Calu3 (cell line): ENCODE measurements around the gene GPRIN1. TPM values are rescaled to one million over a fixed set of nuclear protein-coding genes. Genes with fewer than 3 reads are reported as not detected.

Experiments used
- Bru-seq: library from RNA; stranded (reverse); fragments of 400-500 nt; gene quantifications from one replicate; lab custom pipeline; 2021; lab: Mats Ljungman, UMichigan
- BruChase-seq, 2 experiments: library from RNA; stranded (reverse); fragments of 400-500 nt; gene quantifications; one replicate each; lab custom pipeline; 2021; lab: Mats Ljungman, UMichigan
- BruUV-seq: library from RNA; stranded (reverse); fragments of 400-500 nt; replicated peaks from 2 replicates; lab custom pipeline; 2021; lab: Mats Ljungman, UMichigan
- CTCF ChIA-PET: fragments of 300-600 bp; sonication (Branson Sonifier 250); formaldehyde crosslinking; loops from one replicate; lab custom pipeline; 2022; ENCODE audit warnings: antibody characterized with exemption; lab: Charles Lee
- DNase-seq: peaks from one replicate; pipeline ENCODE4 v3.0.0; 2022
- H3K27ac Mint-ChIP-seq: one replicate; pipeline ENCODE4 v1.8.0; 2022; ENCODE audit warnings: mixed read lengths; ENCODE audit not compliant: unreplicated experiment
- H3K27me3 Mint-ChIP-seq: one replicate; pipeline ENCODE4 v1.8.0; 2022; ENCODE audit warnings: mixed read lengths; ENCODE audit not compliant: unreplicated experiment
- H3K36me3 Mint-ChIP-seq: one replicate; pipeline ENCODE4 v1.8.0; 2022; ENCODE audit warnings: mild to moderate bottlenecking, moderate library complexity, mixed read lengths; ENCODE audit not compliant: insufficient read depth, unreplicated experiment
- H3K4me1 Mint-ChIP-seq: one replicate; pipeline ENCODE4 v1.8.0; 2022; ENCODE audit warnings: mild to moderate bottlenecking, low read depth, mixed read lengths; ENCODE audit not compliant: unreplicated experiment
- H3K4me3 Mint-ChIP-seq: one replicate; pipeline ENCODE4 v1.8.0; 2022; ENCODE audit warnings: mild to moderate bottlenecking, low read depth, moderate library complexity, mixed read lengths; ENCODE audit not compliant: unreplicated experiment
- H3K9me3 Mint-ChIP-seq: one replicate; pipeline ENCODE4 v1.8.0; 2022; ENCODE audit warnings: low read depth, mixed read lengths; ENCODE audit not compliant: unreplicated experiment
- intact Hi-C: fragments of 100-400 bp; cut with micrococcal nuclease; formaldehyde crosslinking; loops from one replicate; pipeline ENCODE4 v1.10.0; 2022; ENCODE audit not compliant: unreplicated experiment
- long read RNA-seq: library from polyadenylated mRNA; stranded (forward); transcript quantifications from one replicate; pipeline ENCODE4 v2.0.0, GENCODE V29; 2022
- total RNA-seq: library from RNA; stranded (reverse); gene quantifications from 2 replicates; pipeline ENCODE4 v1.2.3, GENCODE V29; 2022
- TF ChIP-seq, protein P1 (sequence below): fragments of 200-600 bp; IDR thresholded peaks from one replicate; pipeline ENCODE4 v1.8.0; 2022; ENCODE audit warnings: antibody characterized with exemption; ENCODE audit not compliant: unreplicated experiment

GPRIN1 gene
- total RNA-seq (11.5 and 12.6 TPM in 2 replicates), Bru-seq, nascent RNA (percentile 51 among the genes with signal in this experiment), BruChase-seq, experiment 1, labeled RNA remaining after a 6-hour chase (percentile 54 among the genes with signal in this experiment), BruChase-seq, experiment 2, labeled RNA remaining after a 2-hour chase (percentile 58 among the genes with signal in this experiment)
- long read RNA-seq, full-length matches to known transcripts: 2 of 9 reads
- long read RNA-seq, partial matches to known transcripts: 0 of 9 reads
- long read RNA-seq, other reads (novel, unspliced or antisense): 7 of 9 reads

DNA sequence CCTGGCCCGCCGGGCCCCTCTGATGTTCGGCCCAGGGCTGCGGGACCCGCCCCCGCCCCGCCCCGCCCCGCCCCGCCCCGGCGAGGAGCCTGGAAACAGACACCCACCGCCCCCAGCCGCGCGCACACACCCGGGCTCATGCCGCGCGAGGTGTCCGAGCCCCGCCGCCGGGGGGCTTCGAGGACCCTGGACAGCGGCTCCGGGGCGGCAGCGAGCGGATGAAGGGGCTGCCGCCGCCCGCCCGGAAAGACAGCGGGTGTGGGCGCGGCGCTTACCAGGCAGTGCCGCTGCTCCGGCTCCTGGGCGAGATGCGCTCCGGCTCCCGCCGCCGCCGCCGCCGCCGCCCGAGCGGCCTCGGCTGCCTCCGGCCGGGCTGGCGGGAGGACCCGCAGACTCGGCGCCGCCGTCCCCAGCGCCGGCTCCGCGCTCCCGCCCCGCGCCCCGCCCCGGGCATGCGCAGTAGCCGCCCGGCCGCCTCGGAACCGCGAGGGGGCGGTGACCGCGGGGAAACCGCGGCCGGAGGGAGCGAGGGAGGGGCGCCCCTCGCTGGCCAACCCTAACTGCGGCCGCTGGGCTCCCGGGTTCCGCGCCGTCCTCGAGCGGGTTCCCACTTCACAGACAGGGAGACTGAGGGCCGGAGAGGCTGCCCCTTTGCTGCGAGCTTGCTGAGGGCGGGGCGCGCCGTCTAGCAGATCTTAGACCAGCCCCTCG, at the start of gene GPRIN1:
TSS of gene GPRIN1 (minus strand) at position 433 of the 711 bp plus-strand sequence. CDS start 10,322 bp downstream, outside the sequence.
- Mint-ChIP-seq H3K27me3 (peaks cover 23% of the 10 kb centered on the region), H3K27ac (peak within 1 kb of the TSS; percentile 29), H3K36me3 (peaks cover 19% of the 10 kb centered on the region), H3K4me3 (peak within 1 kb of the TSS; percentile 84), H3K4me1 (peaks cover 19% of the 10 kb centered on the region), H3K9me3 (no peaks in the 10 kb centered on the region)
- TF ChIP-seq, protein P1, sequence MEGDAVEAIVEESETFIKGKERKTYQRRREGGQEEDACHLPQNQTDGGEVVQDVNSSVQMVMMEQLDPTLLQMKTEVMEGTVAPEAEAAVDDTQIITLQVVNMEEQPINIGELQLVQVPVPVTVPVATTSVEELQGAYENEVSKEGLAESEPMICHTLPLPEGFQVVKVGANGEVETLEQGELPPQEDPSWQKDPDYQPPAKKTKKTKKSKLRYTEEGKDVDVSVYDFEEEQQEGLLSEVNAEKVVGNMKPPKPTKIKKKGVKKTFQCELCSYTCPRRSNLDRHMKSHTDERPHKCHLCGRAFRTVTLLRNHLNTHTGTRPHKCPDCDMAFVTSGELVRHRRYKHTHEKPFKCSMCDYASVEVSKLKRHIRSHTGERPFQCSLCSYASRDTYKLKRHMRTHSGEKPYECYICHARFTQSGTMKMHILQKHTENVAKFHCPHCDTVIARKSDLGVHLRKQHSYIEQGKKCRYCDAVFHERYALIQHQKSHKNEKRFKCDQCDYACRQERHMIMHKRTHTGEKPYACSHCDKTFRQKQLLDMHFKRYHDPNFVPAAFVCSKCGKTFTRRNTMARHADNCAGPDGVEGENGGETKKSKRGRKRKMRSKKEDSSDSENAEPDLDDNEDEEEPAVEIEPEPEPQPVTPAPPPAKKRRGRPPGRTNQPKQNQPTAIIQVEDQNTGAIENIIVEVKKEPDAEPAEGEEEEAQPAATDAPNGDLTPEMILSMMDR: peak; percentile 50
- peak; percentile 90 for DNase-seq
- BruUV-seq: no TSS peak
- intact Hi-C loops: loop anchor here (5.0 to 10.0 kb wide), 2 partner anchors 68 to 195 kb away; partner anchors contain the start of gene CLTB
- CTCF ChIA-PET: no interaction called here

DNA sequence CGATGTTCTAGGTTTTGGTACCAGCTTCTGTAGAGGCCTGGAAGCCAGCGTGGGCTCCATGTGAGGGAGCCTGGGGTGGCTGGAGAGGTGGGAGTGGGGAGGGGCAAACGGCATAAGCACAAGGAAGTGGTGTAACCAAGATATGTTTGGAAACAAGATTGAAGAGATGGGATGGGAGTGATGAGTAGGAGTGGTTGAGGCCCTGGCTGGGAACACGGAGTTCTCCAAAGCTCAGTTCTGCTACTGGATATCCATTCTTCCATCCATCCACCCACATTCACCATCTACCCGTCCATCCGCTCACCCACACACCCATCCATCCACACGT, 49.5 kb upstream of the GPRIN1 start:
- peaks cover 27% of the 10 kb centered on the region for H3K36me3 Mint-ChIP-seq
- TF ChIP-seq, protein P1: no peak
- H3K27ac Mint-ChIP-seq: peak overlapping the region; percentile 66
- DNase-seq: no peak
- H3K4me1 Mint-ChIP-seq: peaks cover 19% of the 10 kb centered on the region
- no peaks in the 10 kb centered on the region for H3K9me3 Mint-ChIP-seq
- H3K4me3 Mint-ChIP-seq: peak overlapping the region; percentile 57
- intact Hi-C loops: loop anchor here (2.0 kb wide), 1 partner anchor 153 kb away; no protein-coding TSS in a partner anchor
- CTCF ChIA-PET: interaction anchor here (0.6 to 4.0 kb wide), 7 partner anchors 12 to 685 kb away, joined by 3 to 40 read pairs (median 9); partner anchors contain the start of gene TSPAN17
- peaks cover 12% of the 10 kb centered on the region for H3K27me3 Mint-ChIP-seq
- BruUV-seq: no TSS peak

DNA sequence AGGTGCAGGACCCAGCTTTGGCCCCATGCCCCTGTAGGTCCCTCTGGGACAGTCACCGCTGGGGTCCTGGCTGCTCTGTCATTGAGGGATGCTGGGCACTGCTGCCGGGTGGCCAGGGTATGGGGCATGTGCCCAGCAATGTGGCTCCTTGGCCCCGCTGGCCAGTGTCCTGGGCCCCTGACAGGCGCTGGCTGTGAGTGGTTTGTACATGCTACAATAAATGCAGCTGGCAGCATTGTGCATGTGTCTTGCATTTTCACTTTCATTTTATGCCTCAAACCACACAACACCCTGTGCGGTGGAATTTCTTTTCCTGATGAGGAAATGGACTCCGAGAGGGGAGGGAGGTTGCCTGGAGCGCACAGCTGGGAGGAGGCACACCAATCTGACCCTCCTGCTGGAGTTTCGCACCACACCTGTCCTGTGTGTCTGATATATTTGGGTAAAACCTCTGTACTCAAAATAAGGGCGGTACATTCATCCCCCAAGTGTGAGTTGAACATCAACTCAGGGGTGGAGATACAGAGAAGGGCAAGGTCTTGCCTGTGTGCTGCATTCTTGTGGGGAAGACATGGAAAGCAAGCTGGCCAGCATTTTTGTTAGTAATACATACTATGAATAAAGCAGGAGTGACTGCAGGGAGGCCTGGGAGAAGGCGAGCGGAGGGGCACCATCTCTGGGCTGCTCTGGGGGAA, 49.0 kb upstream of the GPRIN1 start:
- no peaks in the 10 kb centered on the region for H3K9me3 Mint-ChIP-seq
- DNase-seq: peak; percentile 32
- H3K27ac Mint-ChIP-seq: peak overlapping the region; percentile 66
- intact Hi-C loops: loop anchor here (2.0 kb wide), 1 partner anchor 154 kb away; no protein-coding TSS in a partner anchor
- TF ChIP-seq, protein P1: no peak
- H3K27me3 Mint-ChIP-seq: peaks cover 6% of the 10 kb centered on the region
- CTCF ChIA-PET: interaction anchor here (0.6 to 4.0 kb wide), 8 partner anchors 11 to 685 kb away, joined by 3 to 40 read pairs (median 6); partner anchors contain the start of gene TSPAN17
- H3K36me3 Mint-ChIP-seq: peaks cover 27% of the 10 kb centered on the region
- BruUV-seq: no TSS peak
- H3K4me3 Mint-ChIP-seq: peak overlapping the region; percentile 57
- peaks cover 19% of the 10 kb centered on the region for H3K4me1 Mint-ChIP-seq
